CD4-positive, alpha-beta T cell (primary cell): ENCODE measurements around the gene KCTD3. TPM values are rescaled to one million over a fixed set of nuclear protein-coding genes. Genes with fewer than 3 reads are reported as not detected.

Experiments used
- ATAC-seq: fragments of 200-7000 bp; cut with Tn5 transposase; one replicate; pipeline ENCODE4 v1.10.0; 2022; ENCODE audit warnings: mild to moderate bottlenecking; ENCODE audit not compliant: poor library complexity
- CTCF ChIA-PET: fragments of 350-600 bp; sonication (Branson Sonifier 250); formaldehyde crosslinking; loops from one replicate; lab custom pipeline; 2021; ENCODE audit warnings: antibody characterized with exemption, inconsistent platforms; lab: Charles Lee
- POLR2A ChIA-PET: fragments of 350-600 bp; sonication (Branson Sonifier 250); formaldehyde crosslinking; loops from one replicate; lab custom pipeline; 2021; ENCODE audit warnings: antibody characterized with exemption, inconsistent platforms; lab: Charles Lee
- DNase-seq, 14 experiments: peaks; one replicate each; pipeline ENCODE4 v3.0.0-alpha.2; 2013 to 2020; ENCODE audit warnings: mixed read lengths in 2 of 14
- H3K27ac ChIP-seq, 2 donors: one replicate each; pipeline versions ENCODE4 v1.5.1 to v1.7.0; 2013; ENCODE audit warnings: low read length in 2 of 2, low read depth in 1 of 2, mild to moderate bottlenecking in 1 of 2
- H3K27me3 ChIP-seq, 2 experiments: 1 replicate in 1 of 2; 2 replicates in 1 of 2; pipeline versions ENCODE4 v1.6.1 to v1.7.0; 2013; ENCODE audit warnings: low read length in 2 of 2, control low read depth in 1 of 2, mild to moderate bottlenecking in 1 of 2, moderate library complexity in 1 of 2; ENCODE audit not compliant: insufficient read depth in 2 of 2, control insufficient read depth in 1 of 2
- H3K36me3 ChIP-seq: one replicate; pipeline ENCODE4 v1.6.1; 2013; ENCODE audit warnings: low read length, control low read depth; ENCODE audit not compliant: insufficient read depth
- H3K4me1 ChIP-seq: one replicate; pipeline ENCODE4 v1.6.1; 2013; ENCODE audit warnings: low read length, control low read depth; ENCODE audit not compliant: insufficient read depth
- H3K4me3 ChIP-seq: one replicate; pipeline ENCODE4 v1.5.1; 2013; ENCODE audit warnings: mild to moderate bottlenecking, low read length, moderate library complexity
- H3K9me3 ChIP-seq, 2 experiments: 1 replicate in 1 of 2; 2 replicates in 1 of 2; pipeline versions ENCODE4 v1.6.1 to v1.7.0; 2013; ENCODE audit warnings: low read length in 2 of 2, mild to moderate bottlenecking in 2 of 2, control low read depth in 1 of 2, moderate library complexity in 1 of 2; ENCODE audit not compliant: control insufficient read depth in 1 of 2, insufficient read depth in 1 of 2
- H3K27ac Mint-ChIP-seq: one replicate; pipeline ENCODE4 v1.8.0; 2020; ENCODE audit warnings: mixed read lengths
- H3K27me3 Mint-ChIP-seq: one replicate; pipeline ENCODE4 v1.8.0; 2021; ENCODE audit warnings: mixed read lengths
- H3K36me3 Mint-ChIP-seq: one replicate; pipeline ENCODE4 v1.8.0; 2021; ENCODE audit warnings: low read depth, mixed read lengths
- H3K4me1 Mint-ChIP-seq: one replicate; pipeline ENCODE4 v1.8.0; 2021; ENCODE audit warnings: low read depth, mixed read lengths
- H3K4me3 Mint-ChIP-seq: one replicate; pipeline ENCODE4 v1.8.0; 2020; ENCODE audit warnings: mild to moderate bottlenecking, mixed read lengths
- H3K9me3 Mint-ChIP-seq: one replicate; pipeline ENCODE4 v1.8.0; 2020; ENCODE audit warnings: mixed read lengths
- intact Hi-C, 2 experiments: fragments of 100-400 bp; cut with DNase I in 1 of 2; cut with micrococcal nuclease in 1 of 2; formaldehyde crosslinking; loops; one replicate each; pipeline versions ENCODE4 v1.15.1 to v1.9.0; 2023 to 2025; cut with DNase I, micrococcal nuclease
- total RNA-seq, 174 experiments: library from RNA in 2 of 174; stranded (reverse) in 2 of 174; gene quantifications; one replicate each; pipeline ENCODE4 v1.2.3 and lab custom pipeline; 2021 to 2026
- TF ChIP-seq, protein P1 (sequence below): fragments of 200-600 bp; IDR thresholded peaks from one replicate; pipeline ENCODE4 v1.8.0; 2022; ENCODE audit warnings: antibody characterized with exemption, mild to moderate bottlenecking

KCTD3 gene
- total RNA-seq, 2 experiments from 2014 or later = 3.0 to 4.8 TPM

DNA sequence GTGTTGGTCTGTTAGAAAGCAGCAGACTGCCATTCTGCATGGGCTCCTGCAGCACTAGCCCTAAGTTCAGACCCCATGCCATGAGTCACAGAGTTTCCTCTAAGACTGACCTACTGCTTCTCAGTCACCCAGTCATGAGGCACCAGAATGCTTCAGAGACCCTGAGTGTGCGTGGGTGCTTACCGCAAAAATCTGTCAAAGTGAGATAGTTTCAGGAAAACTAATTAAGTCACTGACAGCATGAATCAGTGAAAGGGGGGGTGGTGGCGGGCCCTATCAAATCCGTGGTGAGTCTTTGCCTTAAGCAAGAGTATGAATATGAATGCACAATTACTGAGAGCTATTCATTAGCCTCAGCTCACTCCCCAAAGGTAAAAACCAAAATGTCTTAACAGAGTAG is 98.1 kb downstream of the KCTD3 start:
- Histone ChIP-seq H3K27me3 (no peaks in the 10 kb centered on the region), H3K4me1 (no peaks in the 10 kb centered on the region), H3K9me3 (peaks cover 0 to 8% of the 10 kb centered on the region in 2 experiments), H3K4me3 (no peak overlapping the region), H3K27ac (no peak overlapping the region), H3K36me3 (no peaks in the 10 kb centered on the region)
- ChIA-PET CTCF (no interaction called here), POLR2A (no interaction called here)
- no peak for DNase-seq
- no peak overlapping the region for H3K4me3 Mint-ChIP-seq
- no peaks in the 10 kb centered on the region for H3K27me3 Mint-ChIP-seq
- no peaks in the 10 kb centered on the region for H3K4me1 Mint-ChIP-seq
- H3K27ac Mint-ChIP-seq = no peak overlapping the region
- TF ChIP-seq, protein P1, sequence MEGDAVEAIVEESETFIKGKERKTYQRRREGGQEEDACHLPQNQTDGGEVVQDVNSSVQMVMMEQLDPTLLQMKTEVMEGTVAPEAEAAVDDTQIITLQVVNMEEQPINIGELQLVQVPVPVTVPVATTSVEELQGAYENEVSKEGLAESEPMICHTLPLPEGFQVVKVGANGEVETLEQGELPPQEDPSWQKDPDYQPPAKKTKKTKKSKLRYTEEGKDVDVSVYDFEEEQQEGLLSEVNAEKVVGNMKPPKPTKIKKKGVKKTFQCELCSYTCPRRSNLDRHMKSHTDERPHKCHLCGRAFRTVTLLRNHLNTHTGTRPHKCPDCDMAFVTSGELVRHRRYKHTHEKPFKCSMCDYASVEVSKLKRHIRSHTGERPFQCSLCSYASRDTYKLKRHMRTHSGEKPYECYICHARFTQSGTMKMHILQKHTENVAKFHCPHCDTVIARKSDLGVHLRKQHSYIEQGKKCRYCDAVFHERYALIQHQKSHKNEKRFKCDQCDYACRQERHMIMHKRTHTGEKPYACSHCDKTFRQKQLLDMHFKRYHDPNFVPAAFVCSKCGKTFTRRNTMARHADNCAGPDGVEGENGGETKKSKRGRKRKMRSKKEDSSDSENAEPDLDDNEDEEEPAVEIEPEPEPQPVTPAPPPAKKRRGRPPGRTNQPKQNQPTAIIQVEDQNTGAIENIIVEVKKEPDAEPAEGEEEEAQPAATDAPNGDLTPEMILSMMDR = no peak
- no peak for ATAC-seq
- no peaks in the 10 kb centered on the region for H3K9me3 Mint-ChIP-seq
- intact Hi-C loops = no loop called here
- H3K36me3 Mint-ChIP-seq = no peaks in the 10 kb centered on the region

GRCh38 chr1:215667761-215668160 is 100.7 kb downstream of the KCTD3 start:
- intact Hi-C loops = no loop called here
- TF ChIP-seq, protein P1 = no peak
- Histone ChIP-seq H3K27me3 (no peaks in the 10 kb centered on the region), H3K9me3 (peaks cover 0 to 10% of the 10 kb centered on the region in 2 experiments), H3K4me1 (no peaks in the 10 kb centered on the region), H3K36me3 (no peaks in the 10 kb centered on the region), H3K4me3 (no peak overlapping the region), H3K27ac (no peak overlapping the region)
- no peak overlapping the region for H3K27ac Mint-ChIP-seq
- no peaks in the 10 kb centered on the region for H3K4me1 Mint-ChIP-seq
- no peaks in the 10 kb centered on the region for H3K9me3 Mint-ChIP-seq
- H3K4me3 Mint-ChIP-seq = no peak overlapping the region
- ChIA-PET POLR2A (no interaction called here), CTCF (no interaction called here)
- no peaks in the 10 kb centered on the region for H3K36me3 Mint-ChIP-seq
- DNase-seq = no peak
- no peak for ATAC-seq
- no peaks in the 10 kb centered on the region for H3K27me3 Mint-ChIP-seq

DNA sequence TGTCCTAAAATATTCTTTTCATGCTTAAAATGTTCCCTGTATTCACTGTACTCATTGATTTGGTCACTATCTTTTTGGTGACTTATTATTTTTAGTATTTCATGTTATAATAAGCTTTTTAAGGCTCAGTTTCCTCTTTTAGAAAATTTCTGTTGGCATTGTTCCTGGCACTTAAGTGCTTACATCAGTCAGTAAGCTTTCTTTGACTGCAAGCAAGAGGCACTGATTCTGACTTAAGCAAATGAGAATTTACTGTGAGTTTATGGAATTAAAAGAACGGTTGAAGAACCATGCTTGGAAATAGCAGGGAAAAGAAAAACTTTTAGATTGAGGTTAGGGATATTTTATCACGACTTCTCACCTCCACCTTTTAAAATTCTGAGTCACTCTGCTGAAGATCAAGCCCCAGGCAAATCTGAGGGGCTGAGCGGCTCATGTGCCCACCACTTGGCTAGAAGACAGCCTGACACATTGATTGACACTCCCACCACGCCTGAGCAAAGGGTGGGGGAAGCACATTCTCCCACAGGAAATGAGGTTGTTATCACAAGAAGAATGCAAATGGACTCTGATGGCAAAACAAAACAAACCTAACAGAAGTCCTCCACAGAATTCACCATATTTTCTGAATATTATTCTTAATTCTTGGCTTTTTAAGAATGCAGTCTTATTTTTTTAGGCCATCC is 102.8 kb downstream of the KCTD3 start:
- Histone ChIP-seq H3K27ac (no peak overlapping the region), H3K9me3 (peaks cover 0 to 6% of the 10 kb centered on the region in 2 experiments), H3K4me3 (no peak overlapping the region), H3K4me1 (no peaks in the 10 kb centered on the region), H3K27me3 (no peaks in the 10 kb centered on the region), H3K36me3 (no peaks in the 10 kb centered on the region)
- TF ChIP-seq, protein P1 = no peak
- intact Hi-C loops = no loop called here
- no peaks in the 10 kb centered on the region for H3K9me3 Mint-ChIP-seq
- no peak overlapping the region for H3K27ac Mint-ChIP-seq
- ChIA-PET CTCF (interaction anchor here (1.4 kb wide), 1 partner anchor 10 kb away, joined by 3 read pairs; no protein-coding TSS in a partner anchor), POLR2A (no interaction called here)
- DNase-seq = no peak
- no peaks in the 10 kb centered on the region for H3K36me3 Mint-ChIP-seq
- no peak for ATAC-seq
- no peak overlapping the region for H3K4me3 Mint-ChIP-seq
- no peaks in the 10 kb centered on the region for H3K27me3 Mint-ChIP-seq
- no peaks in the 10 kb centered on the region for H3K4me1 Mint-ChIP-seq
